SK-N-SH treated with all-trans-retinoic acid at 6 μM for 48 hours (cell line): ENCODE data around the gene NAMPT.

ENCODE experiments used
- ATAC-seq: fragments of 200-7000 bp; cut with Tn5 transposase; 3 replicates; pipeline ENCODE4 v1.9.1; 2020; ENCODE audit warnings: mild to moderate bottlenecking, moderate library complexity
- BACH2 ChIP-seq: fragments of 250-450 bp; sonication (Bioruptor Pico); IDR thresholded peaks from 2 replicates; pipeline ENCODE4 v1.9.0; 2021; ENCODE audit warnings: mild to moderate bottlenecking, borderline replicate concordance
- CSDC2 ChIP-seq: fragments of 250-450 bp; sonication (Bioruptor Pico); IDR thresholded peaks from 2 replicates; pipeline ENCODE4 v1.5.0; 2020; ENCODE audit warnings: mild to moderate bottlenecking, moderate library complexity
- ESRRG ChIP-seq: fragments of 250-450 bp; sonication (Bioruptor Pico); IDR thresholded peaks from 2 replicates; pipeline ENCODE4 v1.6.1; 2021; ENCODE audit warnings: mild to moderate bottlenecking
- GLIS3 ChIP-seq: fragments of 250-450 bp; sonication (Bioruptor Pico); IDR thresholded peaks from 2 replicates; pipeline ENCODE4 v1.5.0; 2020; ENCODE audit warnings: mild to moderate bottlenecking, moderate library complexity
- OSR1 ChIP-seq: fragments of 250-450 bp; sonication (Bioruptor Pico); IDR thresholded peaks from 2 replicates; pipeline ENCODE4 v1.8.0; 2022; ENCODE audit warnings: moderate library complexity, mild to moderate bottlenecking, inconsistent platforms
- POU6F1 ChIP-seq: fragments of 250-450 bp; sonication (Bioruptor Pico); IDR thresholded peaks from 2 replicates; pipeline ENCODE4 v1.8.0; 2021; ENCODE audit warnings: low read depth, mild to moderate bottlenecking, moderate library complexity, borderline replicate concordance
- TCF4 ChIP-seq: fragments of 250-450 bp; sonication (Bioruptor Pico); IDR thresholded peaks from 2 replicates; pipeline ENCODE4 v1.8.0; 2021; ENCODE audit warnings: mild to moderate bottlenecking, moderate library complexity, borderline replicate concordance
- TOX ChIP-seq: fragments of 250-450 bp; sonication (Bioruptor Pico); IDR thresholded peaks from 2 replicates; pipeline ENCODE4 v1.8.0; 2021; ENCODE audit warnings: mild to moderate bottlenecking, moderate library complexity, borderline replicate concordance
- TSHZ2 ChIP-seq: fragments of 250-450 bp; sonication (Bioruptor Pico); IDR thresholded peaks from 2 replicates; pipeline ENCODE4 v1.5.0; 2020; ENCODE audit warnings: mild to moderate bottlenecking, moderate library complexity
- ZC3H10 ChIP-seq: fragments of 250-450 bp; sonication (Bioruptor Pico); IDR thresholded peaks from 2 replicates; pipeline ENCODE4 v1.5.1; 2021; ENCODE audit warnings: mild to moderate bottlenecking, moderate library complexity
- ZFP3 ChIP-seq: fragments of 250-450 bp; sonication (Bioruptor Pico); IDR thresholded peaks from 2 replicates; pipeline ENCODE4 v1.5.0; 2020; ENCODE audit warnings: mild to moderate bottlenecking, moderate library complexity
- ZFP30 ChIP-seq: fragments of 450-650 bp; formaldehyde crosslinking; IDR thresholded peaks from 2 replicates; pipeline ENCODE4 v1.5.0; 2022; ENCODE audit warnings: mild to moderate bottlenecking, moderate library complexity
- ZNF565 ChIP-seq: fragments of 450-650 bp; formaldehyde crosslinking; conservative IDR thresholded peaks from 2 replicates; pipeline ENCODE4 v1.5.0; 2020; ENCODE audit warnings: low read depth, mild to moderate bottlenecking, moderate library complexity
- ZNF8 ChIP-seq: fragments of 450-650 bp; formaldehyde crosslinking; IDR thresholded peaks from 2 replicates; pipeline ENCODE4 v1.5.0; 2020; ENCODE audit warnings: mild to moderate bottlenecking, moderate library complexity
- TF ChIP-seq, protein P1 (sequence below): fragments of 250-450 bp; sonication (Bioruptor Pico); IDR thresholded peaks from 2 replicates; pipeline ENCODE4 v1.5.1; 2021; ENCODE audit warnings: mild to moderate bottlenecking, moderate library complexity
- TF ChIP-seq, protein P2 (sequence below): fragments of 250-450 bp; sonication (Bioruptor Pico); IDR thresholded peaks from 2 replicates; pipeline ENCODE4 v1.8.0; 2020; ENCODE audit warnings: mild to moderate bottlenecking, moderate library complexity, borderline replicate concordance
- TF ChIP-seq, protein P3 (sequence below): fragments of 250-450 bp; sonication (Bioruptor Pico); IDR thresholded peaks from 2 replicates; pipeline ENCODE4 v1.5.1; 2020; ENCODE audit warnings: low read depth, mild to moderate bottlenecking, moderate library complexity

Gene NAMPT

GRCh38 chr7:106318482-106318881 lies 33.7 kb upstream of the NAMPT start (continued):
- TF ChIP-seq, protein P1, sequence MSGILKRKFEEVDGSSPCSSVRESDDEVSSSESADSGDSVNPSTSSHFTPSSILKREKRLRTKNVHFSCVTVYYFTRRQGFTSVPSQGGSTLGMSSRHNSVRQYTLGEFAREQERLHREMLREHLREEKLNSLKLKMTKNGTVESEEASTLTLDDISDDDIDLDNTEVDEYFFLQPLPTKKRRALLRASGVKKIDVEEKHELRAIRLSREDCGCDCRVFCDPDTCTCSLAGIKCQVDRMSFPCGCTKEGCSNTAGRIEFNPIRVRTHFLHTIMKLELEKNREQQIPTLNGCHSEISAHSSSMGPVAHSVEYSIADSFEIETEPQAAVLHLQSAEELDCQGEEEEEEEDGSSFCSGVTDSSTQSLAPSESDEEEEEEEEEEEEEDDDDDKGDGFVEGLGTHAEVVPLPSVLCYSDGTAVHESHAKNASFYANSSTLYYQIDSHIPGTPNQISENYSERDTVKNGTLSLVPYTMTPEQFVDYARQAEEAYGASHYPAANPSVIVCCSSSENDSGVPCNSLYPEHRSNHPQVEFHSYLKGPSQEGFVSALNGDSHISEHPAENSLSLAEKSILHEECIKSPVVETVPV (CRISPR knock-in tag) = no peak
- TF ChIP-seq TSHZ2 (no peak), GLIS3 (CRISPR knock-in tag) (no peak), ZFP3 (CRISPR knock-in tag) (no peak), ESRRG (no peak), TCF4 (no peak)

GRCh38 chr7:106317971-106318370 lies 33.2 kb upstream of the NAMPT start:
- no peak for ATAC-seq
- TF ChIP-seq OSR1 (CRISPR knock-in tag) (no peak), ESRRG (no peak), CSDC2 (CRISPR knock-in tag) (no peak), ZFP3 (CRISPR knock-in tag) (no peak), BACH2 (CRISPR knock-in tag) (no peak), ZC3H10 (CRISPR knock-in tag) (no peak), ZNF565 (no peak), ZFP30 (CRISPR knock-in tag) (no peak), TSHZ2 (no peak), POU6F1 (CRISPR knock-in tag) (no peak), ZNF8 (CRISPR knock-in tag) (no peak), TOX (no peak), TCF4 (no peak)
- TF ChIP-seq, protein P2, sequence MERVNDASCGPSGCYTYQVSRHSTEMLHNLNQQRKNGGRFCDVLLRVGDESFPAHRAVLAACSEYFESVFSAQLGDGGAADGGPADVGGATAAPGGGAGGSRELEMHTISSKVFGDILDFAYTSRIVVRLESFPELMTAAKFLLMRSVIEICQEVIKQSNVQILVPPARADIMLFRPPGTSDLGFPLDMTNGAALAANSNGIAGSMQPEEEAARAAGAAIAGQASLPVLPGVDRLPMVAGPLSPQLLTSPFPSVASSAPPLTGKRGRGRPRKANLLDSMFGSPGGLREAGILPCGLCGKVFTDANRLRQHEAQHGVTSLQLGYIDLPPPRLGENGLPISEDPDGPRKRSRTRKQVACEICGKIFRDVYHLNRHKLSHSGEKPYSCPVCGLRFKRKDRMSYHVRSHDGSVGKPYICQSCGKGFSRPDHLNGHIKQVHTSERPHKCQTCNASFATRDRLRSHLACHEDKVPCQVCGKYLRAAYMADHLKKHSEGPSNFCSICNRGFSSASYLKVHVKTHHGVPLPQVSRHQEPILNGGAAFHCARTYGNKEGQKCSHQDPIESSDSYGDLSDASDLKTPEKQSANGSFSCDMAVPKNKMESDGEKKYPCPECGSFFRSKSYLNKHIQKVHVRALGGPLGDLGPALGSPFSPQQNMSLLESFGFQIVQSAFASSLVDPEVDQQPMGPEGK (CRISPR knock-in tag) = no peak
- TF ChIP-seq, protein P3, sequence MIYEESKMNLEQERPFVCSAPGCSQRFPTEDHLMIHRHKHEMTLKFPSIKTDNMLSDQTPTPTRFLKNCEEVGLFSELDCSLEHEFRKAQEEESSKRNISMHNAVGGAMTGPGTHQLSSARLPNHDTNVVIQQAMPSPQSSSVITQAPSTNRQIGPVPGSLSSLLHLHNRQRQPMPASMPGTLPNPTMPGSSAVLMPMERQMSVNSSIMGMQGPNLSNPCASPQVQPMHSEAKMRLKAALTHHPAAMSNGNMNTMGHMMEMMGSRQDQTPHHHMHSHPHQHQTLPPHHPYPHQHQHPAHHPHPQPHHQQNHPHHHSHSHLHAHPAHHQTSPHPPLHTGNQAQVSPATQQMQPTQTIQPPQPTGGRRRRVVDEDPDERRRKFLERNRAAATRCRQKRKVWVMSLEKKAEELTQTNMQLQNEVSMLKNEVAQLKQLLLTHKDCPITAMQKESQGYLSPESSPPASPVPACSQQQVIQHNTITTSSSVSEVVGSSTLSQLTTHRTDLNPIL (CRISPR knock-in tag) = no peak
- TF ChIP-seq, protein P1 (CRISPR knock-in tag) = no peak
